GM18907 (cell line): ENCODE results near the gene SLC1A1.

Source experiments
- ATAC-seq: cut with Tn5 transposase; IDR thresholded peaks from one replicate; pipeline ENCODE4 v1.9.1; 2021; ENCODE audit warnings: mild to moderate bottlenecking, moderate library complexity; ENCODE audit not compliant: unreplicated experiment

Gene SLC1A1

DNA sequence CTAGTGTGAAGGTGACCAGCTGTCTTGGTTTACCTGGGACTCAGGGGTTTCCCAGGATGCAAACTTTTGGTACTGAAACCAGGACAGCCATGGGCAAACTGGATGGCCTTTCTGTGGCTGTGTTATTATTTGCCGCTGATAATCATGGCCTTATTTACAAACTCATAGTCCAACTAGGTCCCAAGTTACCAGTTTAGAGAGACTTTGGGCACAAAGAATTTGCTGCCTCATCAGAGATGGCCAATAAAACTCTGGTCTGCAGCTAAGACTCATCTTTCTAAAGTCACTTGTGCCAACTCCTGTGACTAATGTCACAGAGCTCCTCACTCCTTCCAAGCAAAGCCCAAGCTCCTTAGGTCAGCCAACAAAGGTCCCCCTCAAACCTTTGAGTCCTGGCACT, 124.4 kb downstream of the SLC1A1 start:
- no peak for ATAC-seq

GRCh38 chr9:4615251-4615650, 125.0 kb downstream of the SLC1A1 start:
- ATAC-seq: no peak

- ATAC-seq: no peak
Observed at GRCh38 chr9:4615778-4616177, 125.5 kb downstream of the SLC1A1 start.

DNA sequence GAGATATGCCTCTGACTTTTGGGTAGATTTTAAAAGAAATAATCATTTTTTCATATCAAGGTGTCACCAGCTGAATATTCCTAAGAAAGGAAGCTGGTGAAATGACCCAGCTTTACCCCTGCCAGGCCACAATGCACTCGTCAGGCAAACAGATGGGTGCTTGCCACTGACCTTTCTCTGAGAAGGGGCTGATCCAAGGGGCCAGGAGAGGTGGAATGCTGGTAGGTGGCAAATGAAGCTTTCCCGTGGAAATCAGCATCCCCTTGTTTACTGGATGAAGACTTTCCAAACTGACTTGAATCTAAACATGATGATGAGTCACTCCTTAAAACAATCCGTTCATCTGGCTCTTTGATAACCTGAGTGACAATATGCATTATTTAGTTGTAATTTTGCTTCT, 127.5 kb downstream of the SLC1A1 start:
- ATAC-seq: no peak

- no peak for ATAC-seq
Observed at GRCh38 chr9:4618700-4619099, 128.4 kb downstream of the SLC1A1 start.

DNA sequence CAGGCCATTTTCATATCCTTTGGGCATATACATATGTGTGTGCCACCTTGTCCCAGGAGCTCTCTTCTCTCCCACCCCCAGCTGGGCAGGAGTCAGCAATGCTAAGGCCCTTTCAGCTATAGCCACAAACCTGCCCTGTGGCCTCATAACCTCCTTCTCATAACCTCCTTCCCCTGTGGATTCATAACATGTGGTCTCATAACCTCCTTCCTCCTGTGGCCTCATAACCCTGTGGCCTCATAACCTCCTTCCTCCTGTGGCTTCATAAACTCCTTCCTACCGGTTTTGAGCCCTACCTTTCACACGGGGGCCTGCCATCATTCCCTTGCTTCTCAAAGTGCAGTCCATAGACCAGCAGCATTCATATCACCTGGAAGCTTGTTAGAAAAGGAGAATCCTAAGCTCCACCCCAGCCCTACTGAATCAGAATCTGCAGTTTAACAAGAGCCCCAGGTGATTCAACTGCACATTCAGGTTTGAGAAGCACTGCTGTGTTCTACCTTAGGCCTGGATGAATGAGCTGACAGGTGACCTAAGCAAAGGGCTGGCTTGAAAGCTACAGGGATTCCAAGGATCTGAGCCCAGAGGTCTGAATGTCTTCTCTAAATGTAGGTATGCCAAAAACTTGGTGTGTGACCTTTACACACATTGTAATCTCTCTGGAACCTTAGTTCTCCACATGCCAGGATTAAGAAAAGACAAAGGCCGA, 129.9 kb downstream of the SLC1A1 start:
- ATAC-seq: no peak

DNA sequence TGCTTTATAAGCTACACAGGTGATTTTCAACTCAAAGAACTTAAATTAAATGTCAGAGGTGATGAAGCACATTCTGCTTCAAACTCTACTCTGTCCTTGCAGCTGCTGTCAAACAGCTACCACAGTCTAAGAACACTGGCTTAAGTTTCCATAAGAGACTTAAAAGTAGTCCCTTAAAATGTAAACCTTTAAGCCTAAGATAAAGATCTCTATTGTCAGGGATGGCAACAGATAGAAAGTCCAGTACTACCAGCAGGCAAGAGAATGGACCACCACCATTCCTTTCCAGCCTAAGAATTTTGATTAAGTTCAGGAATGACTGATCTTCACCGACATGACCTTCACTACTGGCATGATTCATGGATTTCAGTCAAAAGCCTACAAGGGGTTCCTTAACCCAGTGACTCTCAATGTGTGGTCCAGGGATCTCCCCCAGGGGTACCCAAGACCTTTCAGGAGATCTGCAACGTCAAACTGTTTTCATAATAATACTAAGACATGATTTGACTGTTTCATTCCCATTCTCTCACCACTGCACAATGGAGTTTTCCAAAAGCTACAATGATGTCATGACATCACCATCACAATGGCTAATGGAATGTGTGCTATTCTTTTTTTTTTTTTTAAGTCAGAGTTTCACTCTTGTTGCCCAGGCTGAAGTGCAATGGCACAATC, 130.8 kb downstream of the SLC1A1 start:
- no peak for ATAC-seq

DNA sequence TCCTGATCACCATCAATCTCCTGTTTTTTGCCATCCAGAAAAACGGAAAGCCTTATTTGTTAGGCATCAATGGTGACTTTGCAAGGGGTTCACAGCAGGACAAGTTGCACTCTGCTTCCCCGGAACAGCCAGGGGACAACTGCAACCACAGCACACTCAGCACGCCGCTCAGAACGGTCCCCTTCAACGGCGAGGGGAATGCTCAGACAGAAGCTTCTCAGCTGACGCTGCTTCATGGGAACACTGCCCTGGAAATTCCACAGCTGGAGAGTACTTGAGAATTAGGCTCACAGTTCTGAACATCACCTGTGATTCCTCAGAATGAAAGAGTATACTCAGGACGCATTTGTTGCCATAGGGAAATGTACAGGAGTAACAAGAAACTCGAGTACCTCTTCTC, 131.7 kb downstream of the SLC1A1 start:
- ATAC-seq: no peak

GRCh38 chr9:4630836-4631235, 140.6 kb downstream of the SLC1A1 start:
- ATAC-seq: no peak
